ENCODE results near the gene SOBP.

Gene SOBP

GRCh38 chr6:107657373-107657754, 167.4 kb downstream of the SOBP start:
- Histone ChIP-seq H4K8ac (ENCODE audit: low read length) (peak overlapping the region; percentile 42), H3K27me3 (ENCODE audit: control insufficient read depth in 1 of 2, insufficient read depth in 1 of 2, low read length in 2 of 2) (no peaks in the 10 kb centered on the region), H3K79me1 (replicated peaks; ENCODE audit: low read length, poor library complexity, severe bottlenecking) (no peaks in the 10 kb centered on the region), H3K14ac (ENCODE audit: low read length in 2 of 2) (no peak overlapping the region), H3K27ac (ENCODE audit: low read length, poor library complexity, severe bottlenecking) (peak overlapping the region; percentile 46), H2BK12ac (ENCODE audit: low read length in 2 of 2) (no peak overlapping the region), H3K9me3 (ENCODE audit: control insufficient read depth, low read length) (no peaks in the 10 kb centered on the region), H3K4me2 (ENCODE audit: low read length, poor library complexity, severe bottlenecking) (no peak overlapping the region), H3K9ac (ENCODE audit: low read length) (no peak overlapping the region), H2BK120ac (ENCODE audit: low read depth, low read length) (peak overlapping the region; percentile 71), H2BK15ac (ENCODE audit: low read depth, poor library complexity, severe bottlenecking) (no peak overlapping the region), H3K4ac (ENCODE audit: low read depth in 1 of 2, low read length in 2 of 2) (no peak overlapping the region), H3K4me1 (ENCODE audit: control insufficient read depth, insufficient read depth, low read depth, low read length) (peaks cover 15% of the 10 kb centered on the region), H3K23ac (ENCODE audit: low read length in 2 of 2) (no peak overlapping the region), H3K36me3 (ENCODE audit: control insufficient read depth in 1 of 2, insufficient read depth in 2 of 2, low read depth in 1 of 2, low read length in 2 of 2) (peaks cover 0 to 19% of the 10 kb centered on the region in 2 experiments), H2BK5ac (ENCODE audit: low read depth, low read length, poor library complexity, severe bottlenecking) (no peak overlapping the region), H2AFZ (ENCODE audit: low read depth, low read length) (no peak overlapping the region), H4K91ac (ENCODE audit: low read length) (no peak overlapping the region), H3K18ac (ENCODE audit: low read depth in 1 of 2, low read length in 2 of 2) (peak overlapping the region; percentile 25 to 74), H3K4me3 (ENCODE audit: insufficient read depth in 1 of 2, low read depth in 1 of 2, low read length in 2 of 2) (no peak overlapping the region), H2AK5ac (ENCODE audit: low read length, severe bottlenecking) (no peak overlapping the region)
- peak; percentile 15 for DNase-seq
- 71% methylated on average over 3 of the region's 3 CpGs for WGBS

GRCh38 chr6:107657755-107658461, 168.0 kb downstream of the SOBP start:
- no peak overlapping the region for H2BK5ac ChIP-seq (ENCODE audit: low read depth, low read length, poor library complexity, severe bottlenecking)
- H3K4me3 ChIP-seq (ENCODE audit: insufficient read depth in 1 of 2, low read depth in 1 of 2, low read length in 2 of 2) = no peak overlapping the region
- H2AK5ac ChIP-seq (ENCODE audit: low read length, severe bottlenecking) = no peak overlapping the region
- H3K79me1 ChIP-seq (replicated peaks; ENCODE audit: low read length, poor library complexity, severe bottlenecking) = no peaks in the 10 kb centered on the region
- no peak overlapping the region for H3K4ac ChIP-seq (ENCODE audit: low read depth in 1 of 2, low read length in 2 of 2)
- peak overlapping the region; percentile 42 for H4K8ac ChIP-seq (ENCODE audit: low read length)
- H3K9ac ChIP-seq (ENCODE audit: low read length) = no peak overlapping the region
- peaks cover 16% of the 10 kb centered on the region for H3K4me1 ChIP-seq (ENCODE audit: control insufficient read depth, insufficient read depth, low read depth, low read length)
- H3K36me3 ChIP-seq (ENCODE audit: control insufficient read depth in 1 of 2, insufficient read depth in 2 of 2, low read depth in 1 of 2, low read length in 2 of 2) = peaks cover 0 to 19% of the 10 kb centered on the region in 2 experiments
- H3K27me3 ChIP-seq (ENCODE audit: control insufficient read depth in 1 of 2, insufficient read depth in 1 of 2, low read length in 2 of 2) = no peaks in the 10 kb centered on the region
- H3K14ac ChIP-seq (ENCODE audit: low read length in 2 of 2) = no peak overlapping the region
- H2BK120ac ChIP-seq (ENCODE audit: low read depth, low read length) = no peak overlapping the region
- H4K91ac ChIP-seq (ENCODE audit: low read length) = no peak overlapping the region
- H2BK12ac ChIP-seq (ENCODE audit: low read length in 2 of 2) = peak overlapping the region in 1 of 2 experiments; percentile 1
- H3K4me2 ChIP-seq (ENCODE audit: low read length, poor library complexity, severe bottlenecking) = peak overlapping the region; percentile 31
- H2BK15ac ChIP-seq (ENCODE audit: low read depth, poor library complexity, severe bottlenecking) = no peak overlapping the region
- H3K27ac ChIP-seq (ENCODE audit: low read length, poor library complexity, severe bottlenecking) = peak overlapping the region; percentile 46
- no peak overlapping the region for H2AFZ ChIP-seq (ENCODE audit: low read depth, low read length)
- 46% methylated on average over 17 of the region's 17 CpGs for WGBS
- H3K9me3 ChIP-seq (ENCODE audit: control insufficient read depth, low read length) = no peaks in the 10 kb centered on the region
- DNase-seq = peak; percentile 93
- no peak overlapping the region for H3K23ac ChIP-seq (ENCODE audit: low read length in 2 of 2)
- peak overlapping the region in 1 of 2 experiments; percentile 74 for H3K18ac ChIP-seq (ENCODE audit: low read depth in 1 of 2, low read length in 2 of 2)

GRCh38 chr6:107658920-107659865, 169.3 kb downstream of the SOBP start:
- peak; percentile 33 for DNase-seq
- Histone ChIP-seq H2BK12ac (ENCODE audit: low read length in 2 of 2) (peak overlapping the region; percentile 69 to 97), H3K4me2 (ENCODE audit: low read length, poor library complexity, severe bottlenecking) (peak overlapping the region; percentile 30), H3K18ac (ENCODE audit: low read depth in 1 of 2, low read length in 2 of 2) (peak overlapping the region in 1 of 2 experiments; percentile 68), H3K14ac (ENCODE audit: low read length in 2 of 2) (no peak overlapping the region), H2AFZ (ENCODE audit: low read depth, low read length) (no peak overlapping the region), H3K36me3 (ENCODE audit: control insufficient read depth in 1 of 2, insufficient read depth in 2 of 2, low read depth in 1 of 2, low read length in 2 of 2) (peaks cover 0 to 19% of the 10 kb centered on the region in 2 experiments), H3K79me1 (replicated peaks; ENCODE audit: low read length, poor library complexity, severe bottlenecking) (no peaks in the 10 kb centered on the region), H3K9ac (ENCODE audit: low read length) (no peak overlapping the region), H2BK15ac (ENCODE audit: low read depth, poor library complexity, severe bottlenecking) (no peak overlapping the region), H2BK120ac (ENCODE audit: low read depth, low read length) (no peak overlapping the region), H2BK5ac (ENCODE audit: low read depth, low read length, poor library complexity, severe bottlenecking) (no peak overlapping the region), H3K23ac (ENCODE audit: low read length in 2 of 2) (no peak overlapping the region), H3K4me1 (ENCODE audit: control insufficient read depth, insufficient read depth, low read depth, low read length) (peaks cover 16% of the 10 kb centered on the region), H3K27me3 (ENCODE audit: control insufficient read depth in 1 of 2, insufficient read depth in 1 of 2, low read length in 2 of 2) (no peaks in the 10 kb centered on the region), H3K4ac (ENCODE audit: low read depth in 1 of 2, low read length in 2 of 2) (no peak overlapping the region), H4K91ac (ENCODE audit: low read length) (peak overlapping the region; percentile 79), H3K4me3 (ENCODE audit: insufficient read depth in 1 of 2, low read depth in 1 of 2, low read length in 2 of 2) (no peak overlapping the region), H2AK5ac (ENCODE audit: low read length, severe bottlenecking) (no peak overlapping the region), H3K27ac (ENCODE audit: low read length, poor library complexity, severe bottlenecking) (peak overlapping the region; percentile 33), H3K9me3 (ENCODE audit: control insufficient read depth, low read length) (no peaks in the 10 kb centered on the region), H4K8ac (ENCODE audit: low read length) (no peak overlapping the region)
- 90% methylated on average over 13 of the region's 18 CpGs for WGBS

- H2BK5ac ChIP-seq (ENCODE audit: low read depth, low read length, poor library complexity, severe bottlenecking) = no peak overlapping the region
- no peak overlapping the region for H3K4me3 ChIP-seq (ENCODE audit: insufficient read depth in 1 of 2, low read depth in 1 of 2, low read length in 2 of 2)
- no peak overlapping the region for H2AK5ac ChIP-seq (ENCODE audit: low read length, severe bottlenecking)
- H2BK120ac ChIP-seq (ENCODE audit: low read depth, low read length) = no peak overlapping the region
- no peak overlapping the region for H3K18ac ChIP-seq (ENCODE audit: low read depth in 1 of 2, low read length in 2 of 2)
- H3K9ac ChIP-seq (ENCODE audit: low read length) = no peak overlapping the region
- H2BK12ac ChIP-seq (ENCODE audit: low read length in 2 of 2) = no peak overlapping the region
- H4K8ac ChIP-seq (ENCODE audit: low read length) = no peak overlapping the region
- no peak overlapping the region for H3K23ac ChIP-seq (ENCODE audit: low read length in 2 of 2)
- H4K91ac ChIP-seq (ENCODE audit: low read length) = no peak overlapping the region
- no peaks in the 10 kb centered on the region for H3K27me3 ChIP-seq (ENCODE audit: control insufficient read depth in 1 of 2, insufficient read depth in 1 of 2, low read length in 2 of 2)
- H2AFZ ChIP-seq (ENCODE audit: low read depth, low read length) = no peak overlapping the region
- no peak overlapping the region for H3K14ac ChIP-seq (ENCODE audit: low read length in 2 of 2)
- H3K9me3 ChIP-seq (ENCODE audit: control insufficient read depth, low read length) = no peaks in the 10 kb centered on the region
- H2BK15ac ChIP-seq (ENCODE audit: low read depth, poor library complexity, severe bottlenecking) = no peak overlapping the region
- H3K27ac ChIP-seq (ENCODE audit: low read length, poor library complexity, severe bottlenecking) = no peak overlapping the region
- 97% methylated on average over 10 of the region's 11 CpGs for WGBS
- no peak overlapping the region for H3K4me2 ChIP-seq (ENCODE audit: low read length, poor library complexity, severe bottlenecking)
- H3K4ac ChIP-seq (ENCODE audit: low read depth in 1 of 2, low read length in 2 of 2) = no peak overlapping the region
- H3K4me1 ChIP-seq (ENCODE audit: control insufficient read depth, insufficient read depth, low read depth, low read length) = peaks cover 21% of the 10 kb centered on the region
- H3K36me3 ChIP-seq (ENCODE audit: control insufficient read depth in 1 of 2, insufficient read depth in 2 of 2, low read depth in 1 of 2, low read length in 2 of 2) = peaks cover 0 to 19% of the 10 kb centered on the region in 2 experiments
- no peaks in the 10 kb centered on the region for H3K79me1 ChIP-seq (replicated peaks; ENCODE audit: low read length, poor library complexity, severe bottlenecking)
- no peak for DNase-seq
These were observed 170.9 kb downstream of the SOBP start for GRCh38 chr6:107660839-107661238.
